Measurements from ENCODE around the gene EIF1.
"Not testable (repeated sequence)": the region's sequence is repeated elsewhere in the genome, so short reads cannot be mapped to it uniquely, and the experiment has no call there.

The EIF1 gene

DNA sequence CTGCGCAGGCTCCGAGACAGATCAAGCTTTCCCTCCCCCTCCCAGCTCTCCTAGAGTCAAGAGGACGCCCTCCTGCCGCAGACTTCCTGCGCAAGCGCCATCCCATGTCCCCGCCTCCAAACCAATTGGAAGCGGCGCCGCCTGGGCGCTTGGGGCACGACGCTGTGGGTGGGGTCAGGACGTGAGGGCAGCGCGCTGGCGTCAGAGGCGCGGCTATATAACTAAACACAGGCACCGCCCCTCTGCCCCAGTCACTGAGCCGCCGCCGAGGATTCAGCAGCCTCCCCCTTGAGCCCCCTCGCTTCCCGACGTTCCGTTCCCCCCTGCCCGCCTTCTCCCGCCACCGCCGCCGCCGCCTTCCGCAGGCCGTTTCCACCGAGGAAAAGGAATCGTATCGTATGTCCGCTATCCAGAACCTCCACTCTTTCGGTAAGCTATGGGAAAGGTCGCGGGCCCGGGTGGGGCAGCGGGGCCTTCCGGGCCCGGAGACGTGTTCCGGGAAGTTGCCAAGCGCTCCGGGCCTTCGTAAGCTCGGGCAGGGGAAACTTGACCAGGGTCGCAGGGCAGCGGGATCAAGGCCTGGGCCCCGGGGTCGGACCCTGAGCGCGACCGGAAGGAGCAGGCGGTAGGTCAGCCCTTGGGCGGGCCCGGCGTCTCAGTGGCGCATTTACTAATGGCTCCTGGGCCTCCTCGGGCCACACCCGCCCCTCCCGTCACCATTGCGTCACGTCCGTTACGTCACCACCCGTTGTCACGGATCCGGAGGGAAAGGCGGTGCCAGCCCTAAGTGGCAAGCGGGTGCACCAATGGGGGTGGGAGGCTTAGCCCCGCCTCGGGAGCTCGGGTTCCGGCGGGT is at the start of gene EIF1:
EIF1 (plus strand) TSS at position 245 of the 856 bp plus-strand sequence; CDS start at position 399, 154 bp downstream.
- DNase-seq: peak; percentile 93

DNA sequence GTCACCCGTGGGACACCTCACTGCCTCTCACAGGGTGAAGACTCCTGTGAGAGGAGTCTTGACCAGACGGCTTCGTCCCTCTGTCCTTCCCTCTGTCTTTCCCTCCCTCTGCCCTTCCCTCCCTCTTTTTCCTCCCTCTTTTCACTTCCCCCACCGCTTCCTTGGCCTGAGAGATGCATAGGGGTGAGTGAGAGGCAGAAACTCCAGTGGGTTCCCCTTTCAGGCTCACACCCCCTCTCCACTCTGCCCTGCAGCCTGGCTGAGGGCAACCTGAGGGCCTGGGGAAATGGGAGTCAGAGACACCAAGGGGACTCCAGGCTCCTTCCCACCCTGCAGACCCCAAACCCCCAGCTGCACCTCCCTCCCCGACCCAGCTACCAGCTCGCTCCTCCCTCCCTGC is 49.7 kb upstream of the EIF1 start:
- DNase-seq: no peak

DNA sequence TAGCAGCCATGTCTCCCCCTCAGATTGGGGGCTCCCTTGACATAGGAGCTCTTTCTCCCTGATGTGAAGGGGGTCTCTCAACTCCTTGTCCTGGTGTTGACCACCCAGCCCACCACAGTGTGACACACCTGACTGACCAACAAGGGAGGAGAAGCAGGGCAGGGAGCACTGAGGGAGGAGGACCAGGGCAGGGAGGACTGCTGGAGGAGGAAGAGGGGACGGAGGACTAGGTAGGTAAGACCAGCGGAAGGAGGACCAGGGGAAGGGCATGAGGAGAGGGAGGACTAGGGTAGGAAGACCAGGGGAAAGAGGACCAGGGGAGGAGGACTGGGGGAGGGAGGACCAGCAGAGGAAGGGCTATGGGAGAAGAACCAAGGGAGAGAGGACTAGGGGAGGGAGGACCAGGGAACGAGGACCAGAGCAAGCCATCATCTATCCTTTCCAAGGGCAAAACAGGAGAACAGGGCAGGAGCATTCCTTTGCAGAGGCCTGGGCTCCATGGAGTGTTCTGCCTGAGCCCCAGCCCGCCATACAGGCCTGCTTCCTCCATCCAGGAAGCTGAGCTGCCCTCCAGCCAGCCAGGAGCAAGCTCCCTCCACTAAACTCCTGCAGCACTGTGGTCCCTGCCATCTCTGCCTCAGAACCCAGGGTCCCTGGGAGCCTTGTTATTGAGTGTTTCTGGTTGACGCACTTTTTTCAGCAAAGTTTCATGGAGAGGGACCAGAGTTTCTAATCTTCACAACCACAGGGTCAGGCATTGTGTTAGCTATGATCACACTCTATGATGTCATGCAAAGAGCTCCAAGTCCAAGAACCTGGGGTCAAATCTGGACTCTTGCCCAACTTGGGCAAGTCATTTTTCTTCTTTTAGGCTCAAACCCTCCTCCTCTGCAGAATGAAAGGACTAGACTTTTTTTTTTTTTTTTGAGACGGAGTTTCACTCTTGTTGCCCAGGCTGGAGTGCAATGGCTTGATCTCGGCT is 48.9 kb upstream of the EIF1 start:
- DNase-seq: no peak

DNA sequence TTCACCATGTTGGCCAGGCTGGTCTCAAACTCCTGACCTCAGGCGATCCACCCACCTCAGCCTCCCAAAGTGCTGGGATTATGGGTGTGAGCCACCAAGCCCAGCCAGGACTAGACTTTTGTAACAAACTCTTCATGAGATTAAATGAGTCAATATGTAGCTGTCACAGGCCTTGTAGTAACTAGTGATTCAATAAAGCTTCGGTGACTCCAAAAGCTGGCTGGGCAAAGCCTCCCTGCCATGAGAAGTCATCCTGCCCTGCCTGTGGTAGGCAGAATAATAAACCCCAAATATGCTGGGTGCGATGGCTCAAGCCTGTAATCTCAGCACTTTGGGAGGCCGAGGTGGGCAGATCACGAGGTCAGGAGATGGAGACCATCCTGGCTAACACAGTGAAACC is 48.1 kb upstream of the EIF1 start:
- DNase-seq: not testable (repeated sequence)

DNA sequence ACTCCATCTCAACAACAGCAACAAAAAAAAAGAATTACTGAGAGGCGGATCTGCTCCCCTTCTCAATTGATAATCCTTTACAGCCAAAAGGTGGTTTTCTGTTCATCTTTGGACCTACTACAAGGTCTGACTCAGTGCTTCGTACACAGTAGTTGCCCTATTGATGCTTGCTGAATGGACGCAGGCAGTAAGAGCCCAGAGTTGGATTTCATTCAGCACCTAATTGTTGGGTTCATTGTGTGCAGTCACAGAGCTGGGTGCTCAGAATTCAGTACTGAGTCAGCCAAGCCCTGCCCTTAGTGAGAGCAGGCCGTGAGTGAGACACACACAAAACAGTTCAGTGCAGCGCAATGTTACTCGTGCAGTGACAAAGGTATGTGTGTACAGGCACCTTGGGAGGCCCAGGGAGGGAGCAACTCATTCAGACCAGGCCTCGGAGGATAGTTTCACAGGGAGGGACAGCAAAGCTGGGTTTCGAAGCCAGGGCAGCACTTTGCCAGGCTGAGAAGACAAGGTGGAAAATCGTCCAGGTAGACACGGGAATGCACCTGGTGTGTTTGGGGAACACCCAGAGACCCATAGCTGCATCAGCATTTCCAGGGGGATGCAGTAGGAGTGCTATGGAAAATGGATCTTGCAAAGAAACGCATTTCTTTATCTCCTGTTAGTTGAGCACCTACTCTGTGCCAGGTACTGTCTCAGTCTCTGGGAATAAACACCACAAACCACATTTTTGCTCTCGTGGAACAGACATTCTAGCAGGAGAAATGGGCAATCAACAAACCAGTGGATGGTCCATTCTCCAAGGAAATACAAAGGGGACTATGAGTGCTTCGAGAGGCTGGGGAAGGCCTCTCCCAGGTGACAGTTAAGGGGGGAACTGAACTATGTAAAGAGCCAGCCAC is 46.2 kb upstream of the EIF1 start:
- DNase-seq: no peak

DNA sequence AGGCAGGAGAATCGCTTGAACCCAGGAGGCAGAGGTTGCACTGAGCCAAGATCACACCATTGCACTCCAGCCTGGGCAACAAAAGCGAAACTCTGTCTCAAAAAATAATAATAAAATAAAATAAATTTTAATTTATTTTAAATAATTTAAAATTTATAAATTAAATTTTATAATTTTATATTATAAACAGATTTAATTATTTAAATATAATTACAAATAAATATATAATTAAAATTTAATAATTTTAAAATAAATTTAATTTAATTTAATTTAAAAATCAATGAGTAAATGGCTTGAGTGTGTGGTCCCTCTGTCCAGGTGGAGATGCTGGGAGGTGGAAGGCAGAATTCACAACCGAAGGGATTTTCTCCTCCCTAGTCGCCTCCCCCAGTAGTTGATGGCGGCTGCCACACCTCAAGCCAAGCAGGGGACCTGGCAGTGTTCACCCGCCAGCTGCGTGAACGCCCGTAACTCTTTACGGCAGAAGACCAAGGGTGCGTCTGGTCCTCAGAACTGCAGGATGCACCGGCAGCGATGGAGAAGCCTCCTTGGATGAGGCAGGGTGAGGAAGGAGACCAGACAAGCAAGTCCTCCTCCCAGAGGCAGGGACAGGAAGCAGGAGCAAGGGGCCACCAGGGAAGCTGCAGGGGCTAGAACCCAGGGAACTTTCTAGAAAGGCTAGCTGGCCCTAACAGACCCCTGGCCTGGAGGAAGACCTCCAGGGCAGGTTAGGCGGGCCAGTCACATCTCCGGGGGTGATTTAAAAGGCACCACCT is 41.5 kb upstream of the EIF1 start:
- DNase-seq: no peak

- no peak for DNase-seq
These were observed 40.7 kb upstream of the EIF1 start for GRCh38 chr17:41647940-41648410.

- DNase-seq: no peak
These were observed 40.1 kb upstream of the EIF1 start for GRCh38 chr17:41648411-41649195.

GRCh38 chr17:41649923-41650519 is 38.7 kb upstream of the EIF1 start:
- DNase-seq: no peak

DNA sequence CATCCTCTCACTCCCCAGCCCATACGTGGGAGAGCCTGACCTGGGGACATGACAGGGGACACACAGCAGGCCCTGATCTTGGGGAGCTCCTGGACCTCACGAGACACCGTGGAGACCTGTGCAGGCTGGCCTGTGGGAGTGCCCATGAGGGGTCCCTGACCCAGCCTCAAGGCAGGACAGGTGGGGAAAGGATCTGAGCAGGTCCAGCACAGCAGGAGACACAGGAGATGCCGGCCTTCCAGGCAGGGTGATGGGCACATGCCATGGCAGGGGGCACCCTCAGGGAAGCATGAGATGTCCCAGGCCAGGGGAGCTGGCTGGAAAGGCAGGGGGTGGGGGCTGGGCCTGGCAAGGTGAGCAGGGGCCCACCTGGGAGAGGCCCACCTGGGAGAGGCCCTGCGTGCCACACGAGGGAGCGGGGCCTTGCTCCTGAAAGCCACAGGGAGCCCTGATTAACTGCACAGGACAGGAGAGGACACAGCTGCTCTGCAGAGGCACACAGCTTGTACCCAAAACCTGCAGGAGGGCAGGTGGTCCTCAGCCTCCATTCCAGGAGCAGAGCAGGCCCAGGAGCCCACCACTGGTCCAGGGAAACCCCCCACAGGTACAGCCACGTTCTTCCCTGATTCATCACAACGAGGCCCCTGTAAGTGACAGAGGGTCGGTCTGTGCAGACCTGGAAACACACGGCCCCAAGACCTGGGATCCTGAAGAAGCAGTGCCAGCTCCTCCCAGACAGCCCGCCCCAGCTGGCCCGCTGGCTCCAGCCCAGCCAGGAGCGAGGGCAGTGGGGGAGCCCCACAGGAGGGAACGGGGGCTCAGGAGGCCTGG is 37.7 kb upstream of the EIF1 start:
- no peak for DNase-seq

- no peak for DNase-seq
These were observed 36.8 kb upstream of the EIF1 start for GRCh38 chr17:41651625-41652460.

DNA sequence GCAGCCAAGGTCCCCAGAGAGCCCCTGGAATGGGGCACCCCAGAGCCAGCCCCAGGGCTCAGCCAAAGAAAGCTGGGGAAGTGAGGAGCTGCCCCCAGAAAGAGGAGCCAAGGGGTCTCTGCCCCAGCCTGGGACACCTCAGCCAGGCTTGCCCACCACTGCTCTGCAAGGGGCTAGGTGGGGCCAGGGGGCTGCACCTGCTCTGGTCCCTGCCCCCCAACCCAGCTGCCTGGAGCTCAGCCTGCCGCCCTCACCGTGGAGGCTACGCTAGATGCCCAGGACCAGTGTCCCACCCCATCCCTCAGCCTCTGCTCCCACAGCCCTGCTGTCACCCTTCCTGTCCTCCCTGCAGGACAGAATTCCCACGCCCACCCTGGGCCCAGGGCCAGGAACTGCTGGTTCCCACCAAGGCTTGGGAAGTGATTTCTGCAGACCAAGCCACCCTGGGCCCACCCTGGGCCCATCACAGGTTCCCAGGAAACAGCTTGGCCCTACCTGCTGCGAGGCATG is 36.2 kb upstream of the EIF1 start:
- DNase-seq: no peak

- no peak for DNase-seq
These were observed 35.3 kb upstream of the EIF1 start for GRCh38 chr17:41653421-41653820.

- DNase-seq: no peak
These were observed 34.6 kb upstream of the EIF1 start for GRCh38 chr17:41653892-41654677.

DNA sequence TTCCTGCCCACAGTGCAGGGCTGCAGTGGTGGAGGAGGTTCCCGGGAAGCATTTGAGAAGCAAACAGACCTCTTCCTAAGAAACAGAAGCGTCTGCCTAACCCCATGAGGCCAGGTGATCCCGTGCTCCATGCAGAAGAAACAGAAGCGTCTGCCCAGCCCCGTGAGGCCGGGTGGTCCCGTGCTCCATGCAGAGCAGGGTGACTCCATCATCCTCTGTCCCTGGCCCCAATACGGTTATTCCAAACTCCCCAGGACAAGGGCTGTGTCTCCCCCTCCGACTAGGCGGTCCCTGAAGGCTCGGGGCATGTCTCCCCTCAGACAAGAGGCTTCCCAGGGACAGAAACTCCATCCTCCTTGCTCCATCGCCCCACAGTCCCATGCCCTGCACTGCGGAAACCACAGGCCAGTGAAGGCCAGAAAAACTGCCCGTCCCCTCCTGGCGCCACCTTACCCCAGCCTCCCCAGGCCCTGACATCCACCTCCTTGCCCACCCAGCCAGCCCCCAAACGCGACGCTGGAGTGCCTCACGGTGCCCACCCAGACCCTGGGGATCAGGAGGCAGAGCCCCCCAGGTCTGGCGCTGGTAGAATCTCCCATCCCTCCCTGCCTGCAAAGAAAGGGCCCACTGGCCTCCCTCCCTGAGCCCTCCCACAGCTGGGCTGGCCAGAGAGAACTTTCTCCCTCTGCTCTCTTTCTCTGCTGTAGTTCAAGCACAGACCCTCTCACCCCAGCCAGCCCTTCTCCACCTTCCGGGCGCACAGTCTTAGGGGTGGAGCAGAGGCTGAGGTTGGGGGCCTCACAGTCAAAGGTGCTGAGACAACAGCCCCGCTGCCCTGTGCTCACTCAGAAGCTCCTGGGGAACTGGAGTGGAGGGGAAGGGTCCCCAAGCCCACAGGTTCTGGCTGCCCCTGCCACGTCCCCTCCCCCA is 33.7 kb upstream of the EIF1 start:
- DNase-seq: no peak

DNA sequence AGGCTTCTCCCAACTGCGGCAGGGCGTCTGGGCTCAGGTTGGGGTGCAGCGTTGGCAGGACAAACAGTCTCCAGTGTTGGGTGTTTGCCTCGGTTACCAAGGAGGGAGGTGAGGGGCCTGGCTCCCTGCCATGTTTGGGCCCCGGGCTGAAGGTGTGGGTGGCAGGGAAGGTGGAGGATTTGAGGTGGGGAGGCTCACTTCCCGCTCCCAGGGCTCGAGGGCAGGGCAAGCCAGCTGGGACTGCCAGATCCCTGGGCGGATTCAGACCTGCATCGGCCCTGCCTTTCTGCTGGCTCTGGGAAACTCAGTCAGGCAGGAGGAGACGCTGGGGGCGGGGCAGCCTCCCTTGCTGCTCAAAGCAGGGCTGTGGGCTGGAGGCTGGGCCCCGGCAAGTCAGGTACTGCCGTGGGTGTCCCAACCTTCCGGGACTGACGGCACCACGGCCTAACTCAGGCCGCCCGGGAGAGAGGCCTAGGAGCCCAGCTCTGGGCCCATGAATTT is 33.0 kb upstream of the EIF1 start:
- no peak for DNase-seq
